Prostate gland (tissue), 2 donors: Measurements from ENCODE around the gene BCAT1. TPM values are rescaled to one million over a fixed set of nuclear protein-coding genes. Genes with fewer than 3 reads are reported as not detected.
"Not testable (repeated sequence)": the region's sequence is repeated elsewhere in the genome, so short reads cannot be mapped to it uniquely, and the experiment has no call there.

Experiments used
- DNase-seq: peaks from one replicate; pipeline ENCODE4 v3.0.0-alpha.2; 2019; ENCODE audit warnings: low spot score
- H3K27ac ChIP-seq, 2 donors: fragments of 200-600 bp; sonication (generic); 2 replicates each; pipeline ENCODE4 v1.5.1; 2017 to 2019
- H3K27me3 ChIP-seq: fragments of 200-600 bp; sonication (generic); replicated peaks from 2 replicates; pipeline ENCODE4 v1.5.1; 2019; ENCODE audit not compliant: insufficient read depth
- H3K36me3 ChIP-seq, 2 donors: fragments of 200-600 bp; sonication (generic); 1 replicate in 1 of 2; 2 replicates in 1 of 2; pipeline versions ENCODE4 v1.5.1 to v1.8.1; 2017 to 2019
- H3K4me1 ChIP-seq: fragments of 200-600 bp; sonication (generic); replicated peaks from 2 replicates; pipeline ENCODE4 v1.5.1; 2019
- H3K4me3 ChIP-seq, 2 donors: fragments of 200-600 bp; sonication (generic); 2 replicates each; pipeline ENCODE4 v1.5.1; 2017 to 2019
- H3K9me3 ChIP-seq: fragments of 200-600 bp; sonication (generic); 2 replicates; pipeline ENCODE4 v1.5.1; 2017
- POLR2A ChIP-seq: fragments of 450-650 bp; IDR thresholded peaks from one replicate; pipeline ENCODE4 v1.6.1; 2016; ENCODE audit warnings: antibody characterized with exemption, mild to moderate bottlenecking
- POLR2AphosphoS5 ChIP-seq: sonication (generic); formaldehyde crosslinking; IDR thresholded peaks from one replicate; pipeline ENCODE4 v1.6.1; 2017; ENCODE audit warnings: antibody characterized with exemption
- WGBS: methylation state at CpG from one replicate; pipeline ENCODE4 v1.1.5; 2018; 5-methylcytosine and 5-hydroxymethylcytosine counted together
- intact Hi-C: fragments of 100-400 bp; cut with DNase I; formaldehyde crosslinking; loops from one replicate; pipeline ENCODE4 v1.14.2; 2022
- total RNA-seq, 2 donors: library from RNA; depleted of rRNA; stranded (reverse); fragments of >200 nt; gene quantifications; one replicate each; pipeline ENCODE4 v1.1.0, GENCODE V29; 2016
- TF ChIP-seq, protein P1 (sequence below), 4 experiments: fragments of 200-600 bp in 2 of 4; fragments of 450-650 bp in 2 of 4; sonication (generic) in 2 of 4; IDR thresholded peaks; 1 replicate in 3 of 4; 2 replicates in 1 of 4; pipeline ENCODE4 v1.5.1; 2016 to 2019; ENCODE audit warnings: antibody characterized with exemption in 4 of 4, mild to moderate bottlenecking in 2 of 4, moderate library complexity in 2 of 4

The BCAT1 gene
- total RNA-seq, 2 donors from 2014 or later: 0.59 to 43.1 TPM

DNA sequence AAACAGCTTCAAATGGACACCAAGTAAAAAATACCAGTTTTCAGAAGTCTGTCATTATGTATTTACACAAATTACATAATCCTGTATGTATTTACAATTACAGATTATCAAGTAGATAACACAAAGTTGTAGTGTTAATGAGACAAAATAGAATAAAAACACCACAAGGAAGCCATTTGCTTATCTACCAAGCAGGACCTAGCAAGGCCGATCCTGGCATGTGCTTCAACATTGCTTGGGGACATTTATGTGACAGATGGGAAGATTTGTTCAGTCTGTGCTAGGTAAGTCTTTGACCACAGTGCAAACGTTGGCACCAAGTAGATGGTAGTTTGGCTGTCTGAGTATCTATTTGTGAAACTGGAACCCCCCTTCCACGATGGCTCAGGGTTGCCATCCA lies 35.8 kb downstream of the BCAT1 start:
- TF ChIP-seq POLR2A (no peak), POLR2AphosphoS5 (no peak)
- TF ChIP-seq, protein P1, sequence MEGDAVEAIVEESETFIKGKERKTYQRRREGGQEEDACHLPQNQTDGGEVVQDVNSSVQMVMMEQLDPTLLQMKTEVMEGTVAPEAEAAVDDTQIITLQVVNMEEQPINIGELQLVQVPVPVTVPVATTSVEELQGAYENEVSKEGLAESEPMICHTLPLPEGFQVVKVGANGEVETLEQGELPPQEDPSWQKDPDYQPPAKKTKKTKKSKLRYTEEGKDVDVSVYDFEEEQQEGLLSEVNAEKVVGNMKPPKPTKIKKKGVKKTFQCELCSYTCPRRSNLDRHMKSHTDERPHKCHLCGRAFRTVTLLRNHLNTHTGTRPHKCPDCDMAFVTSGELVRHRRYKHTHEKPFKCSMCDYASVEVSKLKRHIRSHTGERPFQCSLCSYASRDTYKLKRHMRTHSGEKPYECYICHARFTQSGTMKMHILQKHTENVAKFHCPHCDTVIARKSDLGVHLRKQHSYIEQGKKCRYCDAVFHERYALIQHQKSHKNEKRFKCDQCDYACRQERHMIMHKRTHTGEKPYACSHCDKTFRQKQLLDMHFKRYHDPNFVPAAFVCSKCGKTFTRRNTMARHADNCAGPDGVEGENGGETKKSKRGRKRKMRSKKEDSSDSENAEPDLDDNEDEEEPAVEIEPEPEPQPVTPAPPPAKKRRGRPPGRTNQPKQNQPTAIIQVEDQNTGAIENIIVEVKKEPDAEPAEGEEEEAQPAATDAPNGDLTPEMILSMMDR (IDR thresholded peaks at IDR 0.05): no peak

DNA sequence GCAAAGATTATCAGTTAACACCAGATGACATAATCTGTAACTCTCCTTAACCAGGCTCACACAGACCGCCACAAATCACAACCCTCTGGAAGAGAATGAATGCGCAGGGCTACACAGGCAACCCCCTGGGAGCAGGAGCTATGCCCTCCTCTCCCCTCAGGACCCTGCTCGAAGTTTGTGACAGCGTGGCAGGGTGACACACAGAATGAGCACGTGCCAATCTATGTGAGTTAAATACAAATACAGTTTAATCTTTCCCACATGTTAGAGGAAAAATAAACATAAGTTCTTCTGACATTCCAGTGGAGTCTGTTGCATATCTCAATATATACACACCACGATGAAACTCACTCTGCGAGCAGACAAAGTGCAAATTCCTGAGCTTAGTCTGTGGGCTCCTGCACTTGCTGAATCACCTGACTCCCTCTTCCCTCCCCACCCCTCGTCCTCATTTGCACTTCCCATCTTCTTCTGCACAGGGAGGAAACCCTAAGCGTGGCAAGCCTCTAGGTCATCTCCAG lies 37.6 kb downstream of the BCAT1 start:
- no peak for DNase-seq
- Histone ChIP-seq H3K27me3 (no peaks in the 10 kb centered on the region), H3K4me1 (no peaks in the 10 kb centered on the region), H3K36me3 (no peaks in the 10 kb centered on the region), H3K27ac (no peak overlapping the region), H3K9me3 (no peaks in the 10 kb centered on the region), H3K4me3 (no peak overlapping the region)
- TF ChIP-seq, protein P1 (IDR thresholded peaks at IDR 0.05): no peak
- no peak for TF ChIP-seq POLR2A
- TF ChIP-seq POLR2AphosphoS5: no peak
- WGBS: 71% methylated on average over 9 of the region's 9 CpGs
- intact Hi-C loops: no loop called here

More for the DNA sequence above, 35.8 kb downstream of the BCAT1 start:
- H3K4me3 ChIP-seq: no peak overlapping the region
- H3K36me3 ChIP-seq: no peaks in the 10 kb centered on the region
- H3K27ac ChIP-seq: no peak overlapping the region
- H3K9me3 ChIP-seq: no peaks in the 10 kb centered on the region
- WGBS: 48% methylated on average over 3 of the region's 3 CpGs
- intact Hi-C loops: no loop called here
- no peaks in the 10 kb centered on the region for H3K4me1 ChIP-seq
- no peak for DNase-seq
- H3K27me3 ChIP-seq: no peaks in the 10 kb centered on the region

DNA sequence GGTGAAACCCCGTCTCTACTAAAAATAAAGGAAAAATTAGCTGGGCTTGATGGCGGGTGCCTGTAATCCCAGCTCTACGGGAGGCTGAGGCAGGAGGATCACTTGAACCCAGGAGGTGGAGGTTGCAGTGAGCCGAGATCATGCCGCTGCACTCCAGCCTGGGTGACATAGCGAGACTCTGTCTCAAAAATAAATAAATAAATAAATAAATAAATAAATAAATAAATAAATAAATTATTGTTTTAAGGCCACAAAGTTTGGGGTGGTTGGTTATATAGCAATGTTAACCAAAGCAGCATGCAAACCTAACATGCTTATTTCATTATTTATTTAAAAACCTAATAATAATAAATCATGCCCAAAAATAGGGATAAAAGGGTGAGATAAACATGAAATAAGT lies 38.7 kb downstream of the BCAT1 start:
- intact Hi-C loops, DNase-seq, H3K27ac ChIP-seq, H3K9me3 ChIP-seq, H3K4me3 ChIP-seq, H3K4me1 ChIP-seq, H3K36me3 ChIP-seq, H3K27me3 ChIP-seq: not testable (repeated sequence)
- 98% methylated on average over 6 of the region's 6 CpGs for WGBS

DNA sequence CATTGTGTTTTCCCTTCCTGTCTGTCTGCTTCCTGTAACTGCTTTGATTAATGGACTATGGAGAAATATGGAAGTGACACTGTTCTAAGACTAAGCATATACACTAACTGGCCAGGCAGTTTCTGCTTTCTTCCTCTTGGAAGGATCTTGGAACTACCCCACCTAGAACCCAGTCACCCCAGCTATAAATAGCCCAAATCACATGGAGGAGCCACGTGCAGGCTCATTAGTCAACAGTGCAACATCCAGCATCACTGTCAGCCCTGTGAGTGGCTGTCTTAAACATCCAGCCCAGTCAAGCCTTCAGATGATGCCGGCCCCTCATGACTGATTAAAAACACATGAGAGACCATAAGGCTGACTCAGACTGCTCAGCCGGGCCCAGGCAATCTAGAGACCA lies 39.2 kb downstream of the BCAT1 start:
- no peaks in the 10 kb centered on the region for H3K9me3 ChIP-seq
- no peak for DNase-seq
- WGBS: 76% methylated on average over 3 of the region's 3 CpGs

DNA sequence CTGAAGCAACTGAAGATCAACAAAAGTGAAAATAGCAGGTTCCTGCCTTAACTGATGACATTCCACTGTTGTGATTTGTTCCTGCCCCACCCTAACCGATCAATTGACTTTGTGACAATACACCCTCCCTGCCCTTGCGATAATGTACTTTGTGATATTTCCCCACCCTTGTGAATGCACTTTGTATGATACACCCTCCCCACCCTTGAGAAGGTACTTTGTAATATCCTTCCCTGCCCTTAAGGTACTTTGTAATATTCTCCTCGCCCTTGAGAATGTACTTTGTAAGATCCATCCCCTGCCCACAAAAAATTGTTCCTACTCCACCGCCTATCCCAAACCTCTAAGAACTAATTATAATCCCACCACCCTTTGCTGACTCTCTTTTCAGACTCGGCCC lies 41.4 kb downstream of the BCAT1 start:
- no peaks in the 10 kb centered on the region for H3K4me1 ChIP-seq
- 95% methylated on average over 5 of the region's 5 CpGs for WGBS
- H3K27me3 ChIP-seq: peaks cover 8% of the 10 kb centered on the region
- DNase-seq: no peak
- no peaks in the 10 kb centered on the region for H3K9me3 ChIP-seq
- intact Hi-C loops: no loop called here
- TF ChIP-seq POLR2A: no peak
- no peaks in the 10 kb centered on the region for H3K36me3 ChIP-seq
- no peak overlapping the region for H3K27ac ChIP-seq
- no peak overlapping the region for H3K4me3 ChIP-seq

More for the DNA sequence above, 39.2 kb downstream of the BCAT1 start:
- intact Hi-C loops: no loop called here
- H3K4me3 ChIP-seq: no peak overlapping the region
- no peaks in the 10 kb centered on the region for H3K36me3 ChIP-seq
- no peaks in the 10 kb centered on the region for H3K27me3 ChIP-seq
- no peaks in the 10 kb centered on the region for H3K4me1 ChIP-seq
- TF ChIP-seq, protein P1 (IDR thresholded peaks at IDR 0.05): no peak
- no peak for TF ChIP-seq POLR2AphosphoS5
- no peak for TF ChIP-seq POLR2A
- H3K27ac ChIP-seq: no peak overlapping the region

DNA sequence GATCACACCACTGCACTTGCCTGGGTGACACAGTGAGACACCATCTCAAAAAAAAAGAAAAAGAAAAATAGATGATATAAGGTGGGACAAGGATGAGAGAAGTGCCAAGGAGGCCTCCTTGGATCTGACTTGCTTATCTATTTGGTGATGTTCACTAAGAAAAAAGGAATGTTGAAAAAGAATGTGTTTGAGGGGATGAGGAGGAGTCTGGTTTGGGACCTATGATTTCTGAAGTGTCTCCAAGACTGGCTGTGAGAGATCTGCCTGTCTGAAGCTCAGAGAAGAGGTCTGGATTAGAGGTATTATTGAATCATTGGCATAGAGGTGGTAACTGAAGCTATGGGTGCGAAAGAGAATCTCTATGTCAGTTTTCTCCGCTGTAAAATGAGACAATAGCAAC lies 42.8 kb downstream of the BCAT1 start:
- Histone ChIP-seq H3K4me1 (no peaks in the 10 kb centered on the region), H3K27me3 (peaks cover 8% of the 10 kb centered on the region), H3K36me3 (no peaks in the 10 kb centered on the region), H3K4me3 (no peak overlapping the region), H3K27ac (no peak overlapping the region), H3K9me3 (no peaks in the 10 kb centered on the region)
- 97% methylated on average over 2 of the region's 2 CpGs for WGBS
- intact Hi-C loops: no loop called here
- no peak for TF ChIP-seq POLR2A
- no peak for TF ChIP-seq POLR2AphosphoS5
- TF ChIP-seq, protein P1 (IDR thresholded peaks at IDR 0.05): no peak
- no peak for DNase-seq
